ENCODE measurements around the gene BCAT1.

DNA sequence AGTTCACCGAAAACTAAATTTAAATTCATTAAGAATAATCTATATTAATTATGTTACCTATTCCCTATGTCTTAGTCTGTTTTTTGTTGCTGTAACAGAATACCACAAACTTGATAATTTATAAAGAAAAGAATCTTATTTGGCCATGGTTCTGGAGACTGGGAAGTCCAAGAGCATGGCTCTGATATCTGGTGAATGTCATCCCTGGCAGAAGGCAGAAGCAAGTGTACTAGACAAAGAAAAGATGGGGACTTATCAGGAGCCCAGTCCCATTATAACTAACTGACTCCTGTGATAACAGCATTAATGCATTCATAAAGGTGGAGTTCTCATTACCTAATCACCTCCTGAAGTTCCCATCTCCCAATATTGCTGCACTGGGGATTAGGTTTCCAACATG lies 33.3 kb upstream of the BCAT1 start:
- no peak for TF ChIP-seq POLR2A (IDR thresholded peaks at IDR 0.05; ENCODE audit: low read depth, low read length)
- TF ChIP-seq POLR2AphosphoS5 (IDR thresholded peaks at IDR 0.05; ENCODE audit: low read depth, low read length): no peak
- TF ChIP-seq TAF1 (IDR thresholded peaks at IDR 0.05; ENCODE audit: borderline replicate concordance, low read depth, low read length): no peak
